HUDEP-2 (cell line): ENCODE results near the gene BMP7.
"Not testable (repeated sequence)": the region's sequence is repeated elsewhere in the genome, so short reads cannot be mapped to it uniquely, and the experiment has no call there.

ENCODE experiments used
- DNase-seq, 76 experiments: peaks; one replicate each; lab custom pipeline; 2025; ENCODE audit not compliant: unreplicated experiment in 76 of 76; lab: John Stamatoyannopoulos, UW

Gene BMP7

GRCh38 chr20:57268399-57269076 lies 2.1 kb upstream of the BMP7 start:
- DNase-seq, result no peak

- DNase-seq, result no peak
These were observed 849 bp upstream of the BMP7 start for GRCh38 chr20:57267158-57267821.

- DNase-seq, result no peak
These were observed 497 bp downstream of the BMP7 start for GRCh38 chr20:57265997-57266290.

GRCh38 chr20:57265336-57265996 lies 975 bp downstream of the BMP7 start:
- DNase-seq, result no peak

GRCh38 chr20:57264908-57265335 lies 1.5 kb downstream of the BMP7 start:
- not testable (repeated sequence) for DNase-seq

- no peak for DNase-seq
These were observed 2.3 kb downstream of the BMP7 start for GRCh38 chr20:57263801-57264792.

GRCh38 chr20:57262784-57263609 lies 3.4 kb downstream of the BMP7 start:
- DNase-seq, result no peak

GRCh38 chr20:57262301-57262700 lies 4.1 kb downstream of the BMP7 start:
- DNase-seq, result no peak

GRCh38 chr20:57261457-57262251 lies 4.8 kb downstream of the BMP7 start:
- DNase-seq, result no peak

- no peak for DNase-seq
These were observed 5.5 kb downstream of the BMP7 start for GRCh38 chr20:57260934-57261333.

GRCh38 chr20:57259938-57260921 lies 6.2 kb downstream of the BMP7 start:
- no peak for DNase-seq

GRCh38 chr20:57259121-57259937 lies 7.1 kb downstream of the BMP7 start:
- no peak for DNase-seq

- no peak for DNase-seq
These were observed 8.6 kb downstream of the BMP7 start for GRCh38 chr20:57257701-57258453.

GRCh38 chr20:57256908-57257307 lies 9.5 kb downstream of the BMP7 start:
- no peak for DNase-seq

GRCh38 chr20:57256205-57256604 lies 10.2 kb downstream of the BMP7 start:
- DNase-seq, result no peak

- no peak for DNase-seq
These were observed 11.3 kb downstream of the BMP7 start for GRCh38 chr20:57255183-57255582.
